ENCODE data around the gene RHEBL1. TPM values are rescaled to one million over a fixed set of nuclear protein-coding genes. Genes with fewer than 3 reads are reported as not detected.

Gene RHEBL1
- polyA plus RNA-seq, 1 donor (not counting 4 experiments of a cell fraction or from before 2014, with no cell fraction given) = 0.51 TPM

DNA sequence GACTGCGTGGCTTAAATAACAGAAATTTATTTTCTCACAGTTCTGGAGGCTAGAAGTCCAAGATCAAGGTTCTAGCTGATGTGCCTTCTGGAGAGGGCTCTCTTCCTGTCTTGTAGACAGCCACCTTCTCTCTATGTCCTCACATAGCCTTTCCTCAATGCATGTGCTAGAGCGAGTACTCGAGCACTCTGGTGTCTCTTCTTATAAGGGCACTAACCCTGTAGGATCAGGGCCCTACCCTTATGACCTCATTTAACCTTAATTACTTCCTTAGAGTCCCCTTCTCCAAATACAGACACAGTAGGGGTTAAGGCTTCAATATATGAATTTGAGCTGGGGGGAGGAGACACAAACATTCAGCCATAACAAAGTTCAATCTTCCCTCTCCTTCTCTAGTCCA, 14.7 kb upstream of the RHEBL1 start:
- Histone ChIP-seq H2AFZ (ENCODE audit: control insufficient read depth, low read length) (no peak overlapping the region), H3K27ac (ENCODE audit: control insufficient read depth, insufficient read depth, low read length) (no peak overlapping the region), H3K79me2 (ENCODE audit: control insufficient read depth, insufficient read depth, low read length) (no peaks in the 10 kb centered on the region), H3K27me3 (ENCODE audit: control insufficient read depth, extremely low read depth, insufficient read depth, low read length) (peaks cover 12% of the 10 kb centered on the region), H3K36me3 (ENCODE audit: control insufficient read depth in 2 of 2, extremely low read depth in 1 of 2, insufficient read depth in 2 of 2, low read length in 2 of 2) (no peaks in the 10 kb centered on the region), H3K4me1 (ENCODE audit: control insufficient read depth, extremely low read depth, insufficient read depth, low read length) (no peaks in the 10 kb centered on the region), H3K9me3 (ENCODE audit: control insufficient read depth, low read depth, low read length) (no peaks in the 10 kb centered on the region), H3K9ac (ENCODE audit: control insufficient read depth, extremely low read depth, insufficient read depth, low read length) (no peak overlapping the region), H4K20me1 (ENCODE audit: control insufficient read depth, extremely low read depth, insufficient read depth, low read length) (no peaks in the 10 kb centered on the region), H3K4me3 (ENCODE audit: control insufficient read depth in 2 of 3, extremely low read depth in 1 of 3, insufficient read depth in 2 of 3, low read depth in 1 of 3, low read length in 3 of 3) (no peak overlapping the region), H3K4me2 (ENCODE audit: control insufficient read depth, extremely low read depth, insufficient read depth, low read depth, low read length) (no peak overlapping the region), H3K9me1 (ENCODE audit: control insufficient read depth, extremely low read depth, insufficient read depth, low read length) (no peaks in the 10 kb centered on the region)
- no peak for DNase-seq (ENCODE audit: low read depth, low spot score)
- FAIRE-seq = no peak
- TF ChIP-seq, protein P1, sequence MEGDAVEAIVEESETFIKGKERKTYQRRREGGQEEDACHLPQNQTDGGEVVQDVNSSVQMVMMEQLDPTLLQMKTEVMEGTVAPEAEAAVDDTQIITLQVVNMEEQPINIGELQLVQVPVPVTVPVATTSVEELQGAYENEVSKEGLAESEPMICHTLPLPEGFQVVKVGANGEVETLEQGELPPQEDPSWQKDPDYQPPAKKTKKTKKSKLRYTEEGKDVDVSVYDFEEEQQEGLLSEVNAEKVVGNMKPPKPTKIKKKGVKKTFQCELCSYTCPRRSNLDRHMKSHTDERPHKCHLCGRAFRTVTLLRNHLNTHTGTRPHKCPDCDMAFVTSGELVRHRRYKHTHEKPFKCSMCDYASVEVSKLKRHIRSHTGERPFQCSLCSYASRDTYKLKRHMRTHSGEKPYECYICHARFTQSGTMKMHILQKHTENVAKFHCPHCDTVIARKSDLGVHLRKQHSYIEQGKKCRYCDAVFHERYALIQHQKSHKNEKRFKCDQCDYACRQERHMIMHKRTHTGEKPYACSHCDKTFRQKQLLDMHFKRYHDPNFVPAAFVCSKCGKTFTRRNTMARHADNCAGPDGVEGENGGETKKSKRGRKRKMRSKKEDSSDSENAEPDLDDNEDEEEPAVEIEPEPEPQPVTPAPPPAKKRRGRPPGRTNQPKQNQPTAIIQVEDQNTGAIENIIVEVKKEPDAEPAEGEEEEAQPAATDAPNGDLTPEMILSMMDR (optimal IDR thresholded peaks at IDR 0.05 in 1 of 3, IDR thresholded peaks at IDR 0.05 in 1 of 3, conservative IDR thresholded peaks at IDR 0.05 in 1 of 3; ENCODE audit: extremely low read depth in 1 of 3, insufficient read depth in 2 of 3, low read length in 3 of 3) = no peak
- no peak for TF ChIP-seq EZH2 (IDR thresholded peaks at IDR 0.05; ENCODE audit: low read length)
- dilution Hi-C loops (cut with MboI; ENCODE audit: extremely low pct_ligation_motif_present, low sequenced_read_pairs) = no loop called here

DNA sequence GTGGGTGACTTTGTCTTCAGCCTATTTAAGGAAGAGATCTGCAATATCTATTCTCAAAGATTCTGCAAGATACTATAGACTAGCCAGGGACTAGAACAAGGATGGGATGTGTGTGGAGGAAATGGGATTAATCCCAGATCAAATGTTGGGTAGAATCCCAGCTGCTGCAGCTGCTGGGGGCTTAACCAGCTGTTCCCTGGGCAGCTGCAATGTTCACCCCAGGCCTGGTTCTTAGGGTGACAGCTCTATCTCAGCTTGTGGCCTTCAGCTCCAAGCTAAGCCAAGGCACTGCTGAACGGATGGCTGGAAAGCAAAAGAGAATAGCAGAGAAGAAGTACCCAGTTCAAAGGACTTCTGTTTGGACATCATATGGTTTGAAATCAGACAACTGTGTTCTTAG, 10.0 kb upstream of the RHEBL1 start:
- Histone ChIP-seq H3K4me3 (ENCODE audit: control insufficient read depth in 2 of 3, extremely low read depth in 1 of 3, insufficient read depth in 2 of 3, low read depth in 1 of 3, low read length in 3 of 3) (no peak overlapping the region), H3K27ac (ENCODE audit: control insufficient read depth, insufficient read depth, low read length) (no peak overlapping the region), H3K4me2 (ENCODE audit: control insufficient read depth, extremely low read depth, insufficient read depth, low read depth, low read length) (no peak overlapping the region), H3K9me1 (ENCODE audit: control insufficient read depth, extremely low read depth, insufficient read depth, low read length) (no peaks in the 10 kb centered on the region), H3K9me3 (ENCODE audit: control insufficient read depth, low read depth, low read length) (no peaks in the 10 kb centered on the region), H2AFZ (ENCODE audit: control insufficient read depth, low read length) (no peak overlapping the region), H3K27me3 (ENCODE audit: control insufficient read depth, extremely low read depth, insufficient read depth, low read length) (no peaks in the 10 kb centered on the region), H3K9ac (ENCODE audit: control insufficient read depth, extremely low read depth, insufficient read depth, low read length) (no peak overlapping the region), H3K36me3 (ENCODE audit: control insufficient read depth in 2 of 2, extremely low read depth in 1 of 2, insufficient read depth in 2 of 2, low read length in 2 of 2) (no peaks in the 10 kb centered on the region), H4K20me1 (ENCODE audit: control insufficient read depth, extremely low read depth, insufficient read depth, low read length) (no peaks in the 10 kb centered on the region), H3K4me1 (ENCODE audit: control insufficient read depth, extremely low read depth, insufficient read depth, low read length) (no peaks in the 10 kb centered on the region), H3K79me2 (ENCODE audit: control insufficient read depth, insufficient read depth, low read length) (no peaks in the 10 kb centered on the region)
- TF ChIP-seq EZH2 (IDR thresholded peaks at IDR 0.05; ENCODE audit: low read length) = no peak
- TF ChIP-seq, protein P1 (optimal IDR thresholded peaks at IDR 0.05 in 1 of 3, IDR thresholded peaks at IDR 0.05 in 1 of 3, conservative IDR thresholded peaks at IDR 0.05 in 1 of 3; ENCODE audit: extremely low read depth in 1 of 3, insufficient read depth in 2 of 3, low read length in 3 of 3) = no peak
- no peak for FAIRE-seq
- DNase-seq (ENCODE audit: low read depth, low spot score) = no peak
- dilution Hi-C loops (cut with MboI; ENCODE audit: extremely low pct_ligation_motif_present, low sequenced_read_pairs) = no loop called here

Data from keratinocyte (primary cell).